ENCODE measurements around the gene C21orf91. TPM values are rescaled to one million over a fixed set of nuclear protein-coding genes. Genes with fewer than 3 reads are reported as not detected.

C21orf91 gene
- total and polyA plus RNA-seq, 8 donors: under 0.01 to 50.9 (median 4.4) TPM

DNA sequence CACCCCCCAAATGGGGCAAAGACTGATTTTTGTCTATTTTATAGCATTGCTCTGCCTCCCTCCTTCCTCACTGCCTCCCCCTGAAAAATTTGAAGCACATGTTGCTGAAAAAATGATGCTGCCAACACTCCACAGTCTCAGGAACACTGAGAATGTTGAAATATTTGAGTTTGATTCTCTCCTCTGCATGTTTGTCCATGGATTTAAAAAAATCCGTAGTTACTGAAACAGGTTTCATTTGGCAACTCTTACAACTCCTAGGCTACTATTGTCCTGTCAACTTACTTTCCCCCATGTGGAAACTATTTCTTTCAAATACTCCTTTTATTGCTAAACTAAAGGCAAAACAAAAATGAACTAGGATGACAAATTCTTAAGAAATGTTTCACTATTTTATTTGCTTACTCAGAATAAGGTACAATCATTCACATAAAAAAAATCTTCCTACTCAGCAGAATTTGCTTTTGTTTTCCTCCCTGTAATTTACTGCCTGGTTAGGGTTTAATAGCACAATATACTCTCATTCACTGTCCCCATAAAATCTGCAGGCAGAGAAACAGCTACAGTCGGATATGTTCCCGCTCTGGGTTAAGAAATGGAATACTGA, 50.2 kb downstream of the C21orf91 start:
- Histone ChIP-seq H3K36me3 (no peaks in the 10 kb centered on the region), H3K4me3 (no peak overlapping the region), H3K27ac (no peak overlapping the region), H3K9me3 (peaks cover 0 to 8% (median 5%) of the 10 kb centered on the region in 4 donors), H3K27me3 (no peaks in the 10 kb centered on the region), H3K4me1 (no peaks in the 10 kb centered on the region)
- WGBS, 5 donors: 82 to 86% (median 83%) methylated on average over 3 of the region's 3 CpGs
- TF ChIP-seq, protein P1, sequence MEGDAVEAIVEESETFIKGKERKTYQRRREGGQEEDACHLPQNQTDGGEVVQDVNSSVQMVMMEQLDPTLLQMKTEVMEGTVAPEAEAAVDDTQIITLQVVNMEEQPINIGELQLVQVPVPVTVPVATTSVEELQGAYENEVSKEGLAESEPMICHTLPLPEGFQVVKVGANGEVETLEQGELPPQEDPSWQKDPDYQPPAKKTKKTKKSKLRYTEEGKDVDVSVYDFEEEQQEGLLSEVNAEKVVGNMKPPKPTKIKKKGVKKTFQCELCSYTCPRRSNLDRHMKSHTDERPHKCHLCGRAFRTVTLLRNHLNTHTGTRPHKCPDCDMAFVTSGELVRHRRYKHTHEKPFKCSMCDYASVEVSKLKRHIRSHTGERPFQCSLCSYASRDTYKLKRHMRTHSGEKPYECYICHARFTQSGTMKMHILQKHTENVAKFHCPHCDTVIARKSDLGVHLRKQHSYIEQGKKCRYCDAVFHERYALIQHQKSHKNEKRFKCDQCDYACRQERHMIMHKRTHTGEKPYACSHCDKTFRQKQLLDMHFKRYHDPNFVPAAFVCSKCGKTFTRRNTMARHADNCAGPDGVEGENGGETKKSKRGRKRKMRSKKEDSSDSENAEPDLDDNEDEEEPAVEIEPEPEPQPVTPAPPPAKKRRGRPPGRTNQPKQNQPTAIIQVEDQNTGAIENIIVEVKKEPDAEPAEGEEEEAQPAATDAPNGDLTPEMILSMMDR (IDR thresholded peaks at IDR 0.05): no peak
- TF ChIP-seq POLR2AphosphoS5 (IDR thresholded peaks at IDR 0.05): no peak
- TF ChIP-seq EP300 (IDR thresholded peaks at IDR 0.05): no peak
- no peak for TF ChIP-seq POLR2A (IDR thresholded peaks at IDR 0.05)
- no peak for DNase-seq
- intact Hi-C loops (cut with DNase I; ENCODE audit: low total_unique reads): no loop called here

DNA sequence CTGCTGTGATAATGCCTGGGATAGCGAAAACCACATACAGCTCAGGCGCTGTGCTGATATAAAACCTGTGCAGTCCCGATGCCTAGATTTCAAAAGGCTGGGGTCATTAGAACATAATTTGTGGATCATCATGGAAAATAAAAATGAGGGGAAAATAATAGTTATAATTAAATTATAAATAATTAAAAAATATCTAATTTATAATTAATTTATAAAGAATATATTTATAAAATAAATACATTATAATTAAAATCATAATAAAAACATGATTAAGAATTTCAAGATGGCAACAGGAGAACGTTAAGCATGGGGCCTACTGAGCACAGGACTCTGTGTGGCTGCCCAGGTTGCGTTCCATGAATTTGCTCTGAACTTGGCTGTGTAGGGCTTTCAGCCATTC, 53.9 kb downstream of the C21orf91 start:
- Histone ChIP-seq H3K27ac (no peak overlapping the region), H3K27me3 (no peaks in the 10 kb centered on the region), H3K4me1 (no peaks in the 10 kb centered on the region), H3K9me3 (no peaks in the 10 kb centered on the region), H3K36me3 (no peaks in the 10 kb centered on the region), H3K4me3 (no peak overlapping the region)
- no peak for DNase-seq
- no peak for TF ChIP-seq POLR2A (IDR thresholded peaks at IDR 0.05)
- no peak for TF ChIP-seq EP300 (IDR thresholded peaks at IDR 0.05)
- no peak for TF ChIP-seq POLR2AphosphoS5 (IDR thresholded peaks at IDR 0.05)
- TF ChIP-seq, protein P1 (IDR thresholded peaks at IDR 0.05): no peak
- 88 to 92% (median 91%) methylated on average over 5 of the region's 5 CpGs for WGBS, 5 donors
- intact Hi-C loops (cut with DNase I; ENCODE audit: low total_unique reads): no loop called here

DNA sequence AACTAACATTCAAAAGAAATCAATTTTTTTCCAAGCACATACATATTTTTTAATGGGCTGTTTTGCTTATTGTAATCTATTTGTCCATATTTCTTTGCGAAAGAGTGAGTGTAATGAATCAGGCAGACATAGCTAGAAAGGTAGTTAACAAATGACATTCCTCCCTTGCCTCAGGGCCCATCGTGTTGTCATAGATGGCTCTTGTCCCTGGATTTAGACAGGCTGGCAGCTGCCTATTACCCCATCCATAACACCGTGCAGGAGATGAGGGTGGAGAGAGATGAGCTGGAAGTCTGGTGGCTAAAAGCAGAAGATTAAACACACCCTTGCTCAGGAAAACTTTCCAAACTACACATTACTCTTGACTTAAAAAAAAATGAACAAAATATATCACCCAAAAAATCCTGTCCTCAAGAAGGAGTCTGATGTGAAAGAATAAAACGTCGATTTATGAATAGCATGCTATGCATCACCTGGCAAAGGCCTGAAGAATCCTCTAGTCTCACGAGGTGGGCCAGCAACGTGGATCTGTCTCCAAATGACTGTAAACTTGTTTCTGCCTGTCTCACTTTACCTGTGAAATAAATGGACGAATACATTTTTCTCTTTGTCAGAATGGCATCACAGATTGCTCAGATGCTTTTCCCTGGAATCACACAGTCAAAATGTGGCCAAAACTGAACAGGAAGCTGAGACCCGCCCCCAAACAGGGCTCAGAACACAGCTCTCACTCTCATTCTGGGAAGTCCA, 55.7 kb downstream of the C21orf91 start:
- Histone ChIP-seq H3K4me3 (no peak overlapping the region), H3K9me3 (no peaks in the 10 kb centered on the region), H3K4me1 (peaks cover 0 to 4% (median 0%) of the 10 kb centered on the region in 4 donors), H3K27me3 (no peaks in the 10 kb centered on the region), H3K36me3 (no peaks in the 10 kb centered on the region), H3K27ac (no peak overlapping the region)
- intact Hi-C loops (cut with DNase I; ENCODE audit: low total_unique reads): no loop called here
- WGBS, 5 donors: 86 to 90% (median 88%) methylated on average over 9 of the region's 9 CpGs
- no peak for TF ChIP-seq POLR2A (IDR thresholded peaks at IDR 0.05)
- TF ChIP-seq, protein P1 (IDR thresholded peaks at IDR 0.05): no peak
- TF ChIP-seq EP300 (IDR thresholded peaks at IDR 0.05): no peak
- no peak for TF ChIP-seq POLR2AphosphoS5 (IDR thresholded peaks at IDR 0.05)
- no peak for DNase-seq

DNA sequence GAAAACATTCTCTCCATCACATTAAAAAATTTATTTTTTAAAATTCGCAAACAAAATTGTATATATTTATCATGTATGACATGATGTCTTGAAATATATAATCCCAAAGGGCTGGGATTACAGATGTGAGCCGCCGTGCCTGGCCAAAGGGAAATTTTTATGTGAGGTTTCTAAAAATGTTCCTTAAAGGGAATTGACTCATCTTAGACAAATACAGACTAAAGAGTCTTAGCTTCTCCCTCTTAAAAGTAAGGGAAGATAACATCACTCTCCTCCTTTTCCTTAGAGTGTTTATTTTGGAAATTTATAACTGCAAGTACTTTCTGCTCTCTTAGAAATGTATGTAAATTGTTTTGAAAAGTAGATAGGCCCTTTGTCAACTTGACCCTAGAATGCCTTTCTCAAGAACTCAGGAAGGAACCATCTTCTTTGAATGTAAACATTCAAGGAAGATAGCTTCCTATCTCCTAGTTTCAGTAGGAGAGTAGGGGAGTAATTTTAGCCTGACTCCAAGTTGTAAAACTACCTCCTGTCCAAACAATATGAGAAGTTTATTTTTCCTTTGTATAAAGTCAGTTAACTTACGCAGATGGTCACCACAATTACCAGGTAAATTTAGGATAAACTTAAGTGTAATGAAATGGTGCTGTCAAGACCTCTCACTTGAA, 59.5 kb downstream of the C21orf91 start:
- 65 to 84% (median 75%) methylated on average over 4 of the region's 4 CpGs for WGBS, 5 donors
- no peak overlapping the region for H3K27ac ChIP-seq
- TF ChIP-seq POLR2A (IDR thresholded peaks at IDR 0.05) (no peak), POLR2AphosphoS5 (IDR thresholded peaks at IDR 0.05) (no peak), EP300 (IDR thresholded peaks at IDR 0.05) (no peak)
- TF ChIP-seq, protein P1 (IDR thresholded peaks at IDR 0.05): no peak
- peaks cover 0 to 4% (median 0%) of the 10 kb centered on the region in 4 donors for H3K4me1 ChIP-seq
- no peaks in the 10 kb centered on the region for H3K27me3 ChIP-seq
- DNase-seq: no peak
- no peaks in the 10 kb centered on the region for H3K9me3 ChIP-seq
- no peak overlapping the region for H3K4me3 ChIP-seq
- intact Hi-C loops (cut with DNase I; ENCODE audit: low total_unique reads): no loop called here
- H3K36me3 ChIP-seq: no peaks in the 10 kb centered on the region
